Measurements from ENCODE around the gene FHIT.

The FHIT gene

GRCh38 chr3:60867200-60867599, 384.1 kb downstream of the FHIT start:
- DNase-seq (ENCODE audit: low read depth in 1 of 2, low spot score in 1 of 2): no peak

GRCh38 chr3:60856257-60857046, 394.8 kb downstream of the FHIT start:
- DNase-seq (ENCODE audit: low read depth in 1 of 2, low spot score in 1 of 2): no peak

DNA sequence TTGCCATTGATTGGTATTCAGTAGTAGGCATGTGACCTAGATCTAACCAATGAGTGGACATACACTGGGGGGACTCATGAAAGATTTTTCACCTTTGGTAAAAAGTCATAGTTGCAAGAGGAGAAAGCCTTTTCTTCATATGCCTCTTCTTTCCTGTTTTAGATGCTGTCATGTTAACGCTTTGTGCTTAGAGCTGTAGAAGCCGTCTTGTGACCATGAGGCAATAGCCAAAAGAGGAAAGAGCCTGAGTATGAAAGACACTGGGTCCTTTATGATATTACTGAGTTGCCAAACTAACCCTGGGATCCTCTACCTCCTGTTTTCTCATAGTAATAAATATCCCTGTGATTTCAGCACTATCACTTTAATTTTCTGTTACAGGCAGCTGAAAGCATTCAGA, 396.0 kb downstream of the FHIT start:
- DNase-seq (ENCODE audit: low read depth in 1 of 2, low spot score in 1 of 2): no peak

DNA sequence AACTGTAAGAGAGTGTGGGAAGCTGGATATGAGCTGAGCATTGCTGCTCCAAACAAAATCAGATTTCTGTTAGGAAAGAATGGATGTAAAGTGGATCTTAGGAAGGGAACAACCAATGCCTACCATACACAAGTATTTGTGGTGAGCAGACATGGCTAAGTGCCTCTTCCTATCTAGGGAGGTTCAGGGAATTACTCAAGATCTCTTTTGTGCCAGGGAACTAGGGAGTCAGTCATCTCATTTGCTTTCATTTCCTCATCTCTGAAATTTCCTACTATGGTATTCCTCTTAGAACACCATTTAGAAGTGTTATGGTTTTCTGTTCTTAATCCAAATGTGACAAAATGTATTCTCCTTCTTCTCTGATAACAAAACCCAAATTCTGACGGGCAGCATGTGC, 396.5 kb downstream of the FHIT start:
- no peak for DNase-seq (ENCODE audit: low read depth in 1 of 2, low spot score in 1 of 2)

GRCh38 chr3:60847791-60848190, 403.5 kb downstream of the FHIT start:
- no peak for DNase-seq (ENCODE audit: low read depth in 1 of 2, low spot score in 1 of 2)

DNA sequence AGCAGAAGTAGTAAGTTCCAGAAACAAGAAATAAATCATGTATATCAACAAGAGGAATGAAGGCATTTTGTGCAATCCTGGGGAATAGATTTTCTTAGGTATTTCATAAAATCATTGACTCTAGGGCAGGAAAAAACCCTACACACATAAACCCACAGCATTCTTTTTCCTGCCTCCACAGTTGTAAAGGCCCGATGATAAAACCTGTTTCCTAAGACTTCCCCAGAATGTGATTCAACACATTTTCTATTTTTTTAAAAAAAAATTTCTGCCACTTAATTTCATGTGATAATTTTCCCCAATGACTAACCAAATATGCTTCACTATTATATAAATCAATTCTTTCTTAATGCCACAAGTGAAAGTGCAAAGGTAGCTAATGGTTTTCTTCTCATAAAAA, 407.0 kb downstream of the FHIT start:
- DNase-seq (ENCODE audit: low read depth in 1 of 2, low spot score in 1 of 2): no peak

GRCh38 chr3:60841355-60841754, 409.9 kb downstream of the FHIT start:
- DNase-seq (ENCODE audit: low read depth in 1 of 2, low spot score in 1 of 2): no peak

DNA sequence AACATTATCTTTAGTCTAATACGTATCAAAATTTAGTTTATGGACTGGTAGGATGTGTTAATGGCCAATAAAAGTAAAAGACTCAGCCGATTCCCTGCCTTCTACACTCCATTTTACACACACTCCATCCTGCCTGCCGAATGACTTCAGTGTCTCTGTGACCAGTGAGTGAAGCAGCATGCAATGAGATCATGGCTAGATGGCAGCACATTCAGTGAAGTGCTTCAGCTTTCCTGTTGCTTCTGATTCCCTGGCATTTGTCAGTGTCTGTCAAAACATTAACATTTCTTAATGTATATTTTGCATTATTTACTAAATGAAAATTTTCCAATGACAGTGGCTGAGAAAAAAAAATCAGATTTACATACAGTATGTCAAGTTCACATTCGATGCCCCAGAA, 412.0 kb downstream of the FHIT start:
- no peak for DNase-seq (ENCODE audit: low read depth in 1 of 2, low spot score in 1 of 2)

DNA sequence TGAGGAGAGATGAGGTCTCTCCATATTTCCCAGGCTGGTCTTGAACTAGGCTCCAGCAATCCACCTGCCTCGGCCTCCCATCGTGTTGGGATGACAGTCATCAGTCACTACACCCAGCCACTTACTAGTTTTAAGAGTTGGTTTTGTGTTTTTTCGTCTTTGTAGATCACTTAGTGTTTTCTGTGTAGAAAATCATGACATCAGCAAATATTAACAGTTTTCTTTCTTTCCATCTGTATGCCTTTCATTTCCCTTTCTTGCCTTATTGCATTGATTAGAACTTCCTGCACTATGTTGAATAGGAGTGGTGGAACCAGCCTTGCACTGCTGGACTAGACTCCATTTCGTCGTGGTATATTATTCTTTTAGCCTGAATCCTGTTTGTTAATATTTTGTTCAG, 415.5 kb downstream of the FHIT start:
- no peak for DNase-seq (ENCODE audit: low read depth in 1 of 2, low spot score in 1 of 2)

GRCh38 chr3:60829058-60829457, 422.2 kb downstream of the FHIT start:
- no peak for DNase-seq (ENCODE audit: low read depth in 1 of 2, low spot score in 1 of 2)

DNA sequence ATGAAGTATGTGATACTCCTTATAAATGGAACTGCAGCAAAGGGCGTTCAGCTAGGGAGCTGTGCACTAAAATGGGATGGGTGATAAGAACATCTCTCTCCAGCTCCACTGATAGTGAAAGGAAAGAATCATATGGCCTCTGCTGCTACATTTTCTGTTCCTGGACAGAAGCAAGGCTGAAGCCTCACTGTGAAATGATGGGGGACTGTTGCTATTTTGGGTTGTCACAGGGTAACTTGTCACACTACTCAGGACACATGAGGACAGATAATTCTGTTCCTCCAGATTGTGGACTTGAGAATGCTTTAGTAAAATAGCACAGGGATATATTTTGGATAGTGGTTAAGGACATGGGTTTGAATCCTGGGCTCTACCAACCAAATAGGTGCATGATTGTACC, 423.6 kb downstream of the FHIT start:
- DNase-seq (ENCODE audit: low read depth in 1 of 2, low spot score in 1 of 2): no peak

- no peak for DNase-seq (ENCODE audit: low read depth in 1 of 2, low spot score in 1 of 2)
Observed at GRCh38 chr3:60826511-60826910, 424.7 kb downstream of the FHIT start.

- DNase-seq (ENCODE audit: low read depth in 1 of 2, low spot score in 1 of 2): no peak
Observed at GRCh38 chr3:60812502-60812901, 438.8 kb downstream of the FHIT start.

GRCh38 chr3:60810881-60811280, 440.4 kb downstream of the FHIT start:
- no peak for DNase-seq (ENCODE audit: low read depth in 1 of 2, low spot score in 1 of 2)

DNA sequence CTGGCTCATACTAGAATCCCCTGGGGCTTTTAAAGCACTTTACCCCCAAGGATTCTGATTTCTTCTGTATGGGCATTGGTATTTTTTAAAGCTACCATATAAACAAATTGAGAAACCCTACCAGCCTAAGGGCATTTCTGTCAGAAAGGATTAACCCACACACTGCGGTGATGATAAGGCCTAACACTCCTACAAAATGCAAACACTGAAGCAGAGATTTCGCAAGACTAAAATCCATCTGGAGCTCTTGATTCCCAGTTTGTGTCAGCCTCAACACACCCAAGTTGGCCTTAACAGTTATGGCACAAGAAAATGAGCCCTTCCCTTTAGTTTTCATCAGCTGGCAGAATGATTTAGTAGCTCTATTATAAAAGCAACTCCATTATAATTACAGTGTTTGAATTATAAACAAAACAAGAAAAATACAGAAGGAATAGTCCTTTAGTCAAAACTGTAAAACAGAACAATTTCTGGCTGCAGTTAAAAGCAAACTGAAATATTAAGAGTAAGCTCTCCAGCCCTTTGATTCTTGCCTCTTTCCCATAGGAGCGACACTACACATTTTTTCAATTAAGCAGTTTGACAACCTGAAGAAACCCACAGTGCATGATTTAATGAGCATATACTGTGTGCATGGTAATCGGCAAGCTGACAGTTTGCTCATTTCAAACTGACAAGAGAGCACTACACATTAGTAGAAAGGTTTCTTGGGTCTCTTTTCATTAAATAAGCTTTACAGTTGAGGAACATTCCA, 441.2 kb downstream of the FHIT start:
- DNase-seq (ENCODE audit: low read depth in 1 of 2, low spot score in 1 of 2): no peak

DNA sequence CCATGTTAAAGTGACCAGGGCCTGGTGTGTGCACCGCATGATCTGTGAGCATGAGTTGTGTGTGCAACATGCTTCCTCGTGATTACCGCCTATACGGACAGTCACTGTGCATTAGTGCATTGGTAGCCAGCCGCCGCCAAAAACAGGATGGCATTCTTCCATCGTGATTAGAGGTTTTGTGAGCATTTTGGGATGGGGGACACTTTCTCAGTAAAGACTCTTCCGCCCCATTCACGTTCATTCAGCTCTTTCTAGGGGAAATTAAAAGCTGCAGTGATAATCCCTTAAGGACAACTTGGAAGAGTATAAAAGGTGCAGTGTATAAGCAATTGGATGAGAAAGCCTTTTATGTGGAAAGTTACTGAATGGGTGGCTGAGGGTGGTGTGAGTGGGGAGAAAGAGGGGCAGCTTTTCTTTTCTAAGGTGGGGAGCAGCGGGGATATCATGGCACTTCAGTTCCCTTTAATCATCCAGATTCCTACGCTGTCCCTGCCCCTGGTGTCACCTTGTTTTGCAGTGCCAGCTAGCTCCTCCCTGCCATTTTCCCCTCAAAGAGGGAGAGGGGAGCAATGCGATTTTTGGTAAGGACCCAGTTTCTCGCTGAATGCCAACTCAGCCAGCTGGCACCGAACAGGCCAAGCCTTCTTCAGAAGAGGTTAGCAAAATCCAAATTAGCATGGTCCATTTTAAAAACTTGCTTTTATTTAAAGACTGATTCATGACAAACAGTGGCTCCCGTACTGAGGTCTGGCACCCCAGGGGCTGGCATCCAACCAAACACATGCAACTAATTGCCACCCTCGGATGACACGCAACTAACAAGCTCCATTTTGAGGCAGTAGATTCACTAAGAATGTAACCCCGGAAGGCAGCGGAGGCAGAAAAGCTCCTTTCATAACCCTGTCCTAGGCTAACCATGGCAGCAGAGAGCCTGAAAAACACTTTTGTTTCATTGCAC, 447.8 kb downstream of the FHIT start:
- DNase-seq (ENCODE audit: low read depth in 1 of 2, low spot score in 1 of 2): no peak

- no peak for DNase-seq (ENCODE audit: low read depth in 1 of 2, low spot score in 1 of 2)
Observed at GRCh38 chr3:60801307-60801706, 449.9 kb downstream of the FHIT start.

DNA sequence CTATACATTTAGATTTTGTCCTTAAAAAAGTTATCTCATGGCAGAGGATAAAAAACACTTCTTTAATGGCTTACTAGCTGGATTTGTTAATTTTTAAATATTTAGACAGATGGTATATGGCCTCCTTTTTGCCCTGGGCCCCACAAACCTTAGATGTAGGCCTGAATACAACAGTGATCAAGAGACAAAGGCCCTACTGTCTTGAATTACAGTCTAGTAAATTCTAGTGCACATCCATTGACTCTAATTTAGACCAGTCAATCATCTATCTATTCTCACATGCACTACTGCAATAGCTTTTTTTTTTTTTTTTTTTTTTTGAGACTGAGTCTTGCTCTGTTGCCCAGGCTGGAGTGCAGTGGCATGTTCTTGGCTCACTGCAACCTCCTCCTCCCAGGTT, 452.8 kb downstream of the FHIT start:
- no peak for DNase-seq (ENCODE audit: low read depth in 1 of 2, low spot score in 1 of 2)

GRCh38 chr3:60792249-60792852, 458.9 kb downstream of the FHIT start:
- DNase-seq (ENCODE audit: low read depth in 1 of 2, low spot score in 1 of 2): no peak

- no peak for DNase-seq (ENCODE audit: low read depth in 1 of 2, low spot score in 1 of 2)
Observed at GRCh38 chr3:60788185-60788584, 463.1 kb downstream of the FHIT start.

GRCh38 chr3:60781935-60782334, 469.3 kb downstream of the FHIT start:
- no peak for DNase-seq (ENCODE audit: low read depth in 1 of 2, low spot score in 1 of 2)

Data from activated T-helper 1 cell treated with anti-CD3 and anti-CD28 coated beads, Interleukin-2, amount 50 U/mL, for 16 hours (primary cell).